ENCODE data around the gene BCL2L13.
"Not testable (repeated sequence)": the region's sequence is repeated elsewhere in the genome, so short reads cannot be mapped to it uniquely, and the experiment has no call there.

Gene BCL2L13

DNA sequence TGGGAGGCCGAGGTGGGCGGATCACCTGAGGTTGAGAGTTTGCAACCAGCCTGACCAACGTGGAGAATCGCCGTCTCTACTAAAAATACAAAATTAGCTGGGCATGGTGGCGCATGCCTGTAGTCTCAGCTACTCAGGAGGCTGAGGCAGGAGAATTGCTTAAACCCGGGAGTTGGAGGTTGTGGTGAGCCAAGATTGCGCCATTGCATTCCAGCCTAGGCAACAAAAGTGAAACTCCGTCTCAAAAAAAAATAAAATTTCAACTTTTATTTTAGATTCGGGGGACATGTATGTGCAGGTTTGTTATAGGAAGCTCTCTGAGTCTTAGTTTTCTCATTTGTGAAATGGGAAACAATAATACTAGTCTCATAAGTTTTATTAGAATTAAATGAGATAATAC lies 58.6 kb downstream of the BCL2L13 start:
- DNase-seq (ENCODE audit: low spot score) = not testable (repeated sequence)

DNA sequence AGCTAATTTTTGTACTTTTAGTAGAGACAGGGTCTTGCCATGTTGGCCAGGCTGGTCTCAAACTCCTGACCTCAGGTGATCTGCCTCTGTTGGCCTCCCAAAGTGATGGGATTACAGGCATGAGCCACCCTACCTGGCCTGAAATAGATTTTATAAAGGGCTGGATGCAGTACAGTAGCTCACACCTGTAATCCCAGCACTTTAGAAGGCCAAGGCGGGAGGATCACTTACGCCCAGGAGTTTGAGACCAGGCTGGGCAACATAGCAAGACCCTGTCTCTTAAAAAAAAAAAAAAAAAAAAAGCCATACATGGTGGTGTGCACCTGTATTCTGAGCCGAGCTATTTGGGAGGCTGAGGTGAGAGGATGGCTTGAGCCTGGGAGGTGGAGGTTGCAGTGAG lies 59.7 kb downstream of the BCL2L13 start:
- not testable (repeated sequence) for DNase-seq (ENCODE audit: low spot score)

DNA sequence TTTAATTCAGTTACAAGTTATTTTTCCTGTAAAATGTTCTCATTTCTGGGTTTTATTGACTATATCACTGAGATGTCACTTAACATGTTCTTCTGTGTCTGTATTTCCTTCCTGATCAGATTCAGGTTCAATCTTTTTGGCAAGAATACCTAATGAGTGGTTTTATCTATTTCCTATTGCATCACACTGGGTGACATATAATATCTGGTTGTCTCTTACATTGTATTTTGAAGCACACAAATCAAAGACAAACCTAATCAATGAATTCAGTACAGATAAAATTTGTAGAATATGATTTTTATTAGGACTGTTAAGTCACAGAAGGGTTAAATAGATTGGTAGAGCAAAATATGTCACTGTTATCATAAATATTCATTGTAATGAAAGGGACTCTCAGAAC lies 60.4 kb downstream of the BCL2L13 start:
- DNase-seq (ENCODE audit: low spot score) = no peak

DNA sequence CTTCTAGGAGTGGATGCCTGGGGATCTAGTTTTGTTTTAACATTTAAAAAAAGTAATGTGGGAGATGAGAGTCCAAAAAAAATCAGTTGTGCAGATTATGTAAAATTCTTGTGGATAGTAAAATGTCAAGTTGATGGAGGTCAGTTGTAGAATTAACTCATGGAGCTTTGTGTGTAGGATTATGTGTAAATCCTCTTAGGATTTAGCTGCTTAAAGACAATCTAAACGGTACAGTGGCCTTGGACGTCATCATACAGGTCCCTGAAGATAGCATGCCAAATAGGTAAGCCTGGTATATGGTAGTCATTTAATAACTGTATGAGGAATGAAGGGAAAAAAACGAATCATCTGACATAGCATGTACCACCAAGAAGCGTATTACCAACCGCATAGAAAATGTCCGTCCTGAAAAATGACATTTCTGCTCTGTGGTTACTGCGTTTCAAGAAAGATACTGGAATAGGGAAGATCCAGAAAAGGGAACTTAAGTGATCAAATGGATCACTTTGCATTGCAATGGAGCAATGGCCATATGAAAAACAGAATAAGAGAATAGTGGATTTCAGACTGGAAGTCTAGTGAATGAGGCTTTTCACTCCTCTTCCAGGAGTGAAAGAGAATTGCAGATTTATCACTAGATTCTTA lies 61.3 kb downstream of the BCL2L13 start:
- DNase-seq (ENCODE audit: low spot score) = no peak

- DNase-seq (ENCODE audit: low spot score) = no peak
Observed at GRCh38 chr22:17700778-17701177, 62.2 kb downstream of the BCL2L13 start.

DNA sequence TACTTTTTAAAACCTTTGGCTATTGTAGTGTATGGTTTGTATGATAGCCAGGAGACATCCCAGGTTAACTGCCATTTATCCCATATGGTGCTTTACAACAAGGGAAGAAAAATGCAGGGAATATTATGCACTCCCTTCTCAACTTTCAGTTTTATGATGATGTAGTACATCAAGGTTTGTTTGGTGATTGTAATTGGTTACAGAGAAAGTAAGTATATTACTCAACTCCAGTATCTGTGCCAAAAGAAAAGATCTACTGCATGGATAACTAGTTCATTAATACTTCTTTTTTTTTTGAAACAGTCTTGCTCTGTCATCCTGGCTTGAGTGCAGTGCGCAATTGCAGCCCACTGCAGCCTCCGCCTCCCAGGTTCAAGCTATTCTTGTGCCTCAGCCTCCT lies 65.3 kb downstream of the BCL2L13 start:
- DNase-seq (ENCODE audit: low spot score) = no peak

DNA sequence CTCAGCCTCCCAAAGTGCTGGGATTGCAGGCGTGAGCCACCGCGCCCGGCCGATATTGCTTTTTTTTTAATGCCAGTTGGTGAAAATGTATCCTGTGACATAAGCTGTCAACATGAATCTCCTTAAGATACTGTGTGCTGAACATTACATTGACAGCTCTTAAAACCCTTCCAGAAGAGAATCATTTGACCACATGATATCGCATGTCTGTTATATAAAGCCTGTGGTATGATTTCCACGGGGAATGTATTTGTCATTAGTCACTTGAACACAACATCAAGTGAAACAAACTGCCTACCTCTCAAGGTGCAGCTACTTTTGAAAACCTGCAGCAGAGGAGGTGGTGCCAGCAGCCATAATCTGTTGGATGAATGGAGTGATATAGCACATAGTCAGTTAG lies 67.0 kb downstream of the BCL2L13 start:
- no peak for DNase-seq (ENCODE audit: low spot score)

- peak; percentile 44 for DNase-seq (ENCODE audit: low spot score)
Observed at GRCh38 chr22:17705951-17706900, 67.7 kb downstream of the BCL2L13 start.

- no peak for DNase-seq (ENCODE audit: low spot score)
Observed at GRCh38 chr22:17706947-17707346, 68.4 kb downstream of the BCL2L13 start.

DNA sequence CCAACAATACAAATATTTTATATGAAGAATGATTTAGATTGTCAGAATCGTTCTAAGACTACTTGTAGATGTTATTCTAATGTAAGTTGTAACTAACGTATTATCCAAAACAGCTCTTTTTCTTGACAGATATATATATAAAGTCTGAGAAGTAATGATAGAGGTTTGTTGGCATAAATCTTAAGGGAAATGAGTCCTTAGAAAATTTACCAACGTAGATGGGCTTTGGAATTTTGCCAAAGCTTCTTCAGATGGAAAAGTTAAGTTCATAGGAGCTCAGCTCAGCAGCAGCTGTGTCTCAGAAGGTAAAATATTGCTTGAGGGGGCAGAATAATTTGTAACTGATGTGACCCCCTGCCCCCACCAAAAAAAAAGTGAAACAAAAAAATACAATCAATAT lies 69.0 kb downstream of the BCL2L13 start:
- DNase-seq (ENCODE audit: low spot score) = no peak

- no peak for DNase-seq (ENCODE audit: low spot score)
Observed at GRCh38 chr22:17710023-17710422, 71.5 kb downstream of the BCL2L13 start.

- DNase-seq (ENCODE audit: low spot score) = no peak
Observed at GRCh38 chr22:17712441-17712840, 73.9 kb downstream of the BCL2L13 start.

GRCh38 chr22:17716529-17716928 lies 78.0 kb downstream of the BCL2L13 start:
- no peak for DNase-seq (ENCODE audit: low spot score)

DNA sequence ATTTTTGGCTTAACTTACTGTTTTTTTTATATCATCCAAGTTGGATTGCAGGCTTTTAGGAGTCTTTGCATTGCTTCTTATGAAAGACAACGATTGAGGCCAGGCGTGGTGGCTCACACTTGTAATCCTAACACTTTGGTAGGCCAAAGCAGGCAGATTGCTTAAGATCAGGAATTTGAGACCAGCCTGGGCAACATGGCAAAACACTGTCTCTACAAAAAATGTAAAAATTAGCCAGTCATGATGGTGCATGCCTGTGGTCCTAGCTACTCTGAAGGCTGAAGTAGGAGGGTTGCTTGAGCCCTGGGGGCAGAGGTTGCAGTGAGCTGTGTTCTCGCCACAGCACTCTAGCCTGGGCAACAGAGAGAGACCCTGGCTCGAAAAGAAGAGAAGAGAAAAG lies 79.2 kb downstream of the BCL2L13 start:
- DNase-seq (ENCODE audit: low spot score) = no peak

- no peak for DNase-seq (ENCODE audit: low spot score)
Observed at GRCh38 chr22:17719911-17720310, 81.4 kb downstream of the BCL2L13 start.

DNA sequence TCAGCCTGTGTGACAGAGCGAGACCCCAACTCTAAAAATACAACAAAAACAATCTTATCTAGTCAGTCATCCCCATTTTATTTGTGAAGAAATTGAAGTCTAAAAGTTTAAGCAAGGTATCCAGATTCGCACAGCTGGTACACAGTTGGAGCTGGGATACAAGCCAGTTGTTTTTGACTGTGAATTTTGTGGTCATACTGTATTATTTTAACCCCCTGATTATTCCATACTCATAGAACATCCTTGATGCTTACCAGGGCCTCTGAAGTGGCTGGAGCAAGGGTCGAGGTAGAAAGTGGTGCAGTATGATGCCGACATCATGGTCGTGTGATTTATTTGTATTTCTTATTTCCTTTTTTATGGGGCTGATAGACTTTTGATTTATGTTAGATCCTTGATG lies 85.7 kb downstream of the BCL2L13 start:
- DNase-seq (ENCODE audit: low spot score) = no peak

DNA sequence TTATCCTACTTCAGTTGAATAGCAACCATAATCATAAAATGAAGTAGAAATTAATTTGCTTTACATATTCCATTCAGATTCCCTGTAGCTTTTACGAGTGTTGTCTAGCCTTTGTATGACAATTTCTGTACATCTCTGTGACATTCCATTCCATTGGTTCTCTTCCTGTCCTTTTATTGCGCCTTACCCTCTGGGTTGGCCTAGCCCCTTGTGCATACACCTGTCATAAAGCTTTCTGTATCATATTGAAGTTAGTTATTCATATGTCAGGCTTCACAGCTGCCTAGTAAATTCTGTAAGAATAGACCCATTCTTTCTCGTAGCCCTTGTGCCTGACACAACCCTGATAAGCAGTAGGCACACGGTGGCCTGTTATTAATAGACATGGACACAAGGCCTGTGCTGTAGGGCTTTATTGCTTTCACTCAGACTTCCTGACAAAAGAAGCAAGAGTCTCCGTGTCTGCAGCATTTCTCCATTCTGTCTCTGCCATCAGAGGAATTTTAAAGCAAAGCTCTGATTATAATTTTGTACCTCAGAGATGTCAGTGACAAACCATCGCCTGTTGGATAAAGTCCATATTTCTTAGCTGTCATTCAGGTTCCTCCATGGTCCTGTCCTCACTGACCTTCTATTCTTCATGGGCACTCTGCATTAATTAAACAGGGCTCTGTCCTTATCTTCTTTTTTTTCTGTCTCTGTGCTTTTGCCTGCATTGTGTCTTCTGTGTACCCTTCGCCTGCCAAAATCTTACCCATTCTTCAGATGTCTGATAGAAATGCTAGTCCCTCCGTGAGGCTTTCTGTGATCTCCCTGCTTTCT lies 86.3 kb downstream of the BCL2L13 start:
- DNase-seq (ENCODE audit: low spot score) = no peak

DNA sequence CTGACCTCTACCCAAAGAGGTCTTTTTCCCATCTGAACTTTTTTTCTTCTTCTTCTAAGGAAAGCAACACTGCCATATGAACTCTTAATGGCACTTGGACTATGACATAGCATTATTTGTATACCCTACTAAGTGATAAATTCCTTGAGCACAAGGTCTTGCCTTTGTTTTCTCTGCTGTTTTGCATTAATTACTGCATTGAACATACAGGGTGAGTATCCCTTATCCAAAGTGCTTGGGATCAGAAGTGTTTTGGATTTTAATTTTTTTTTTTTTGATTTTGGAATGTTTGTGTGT lies 86.9 kb downstream of the BCL2L13 start:
- DNase-seq (ENCODE audit: low spot score) = no peak

GRCh38 chr22:17726006-17726927 lies 87.7 kb downstream of the BCL2L13 start:
- no peak for DNase-seq (ENCODE audit: low spot score)

GRCh38 chr22:17726928-17727897 lies 88.7 kb downstream of the BCL2L13 start:
- DNase-seq (ENCODE audit: low spot score) = no peak

All from CD4-positive, alpha-beta T cell treated with Interleukin-2 at 100 ng/mL for 4 hours (primary cell).